Measurements from ENCODE around the gene CTDP1.

Gene CTDP1

DNA sequence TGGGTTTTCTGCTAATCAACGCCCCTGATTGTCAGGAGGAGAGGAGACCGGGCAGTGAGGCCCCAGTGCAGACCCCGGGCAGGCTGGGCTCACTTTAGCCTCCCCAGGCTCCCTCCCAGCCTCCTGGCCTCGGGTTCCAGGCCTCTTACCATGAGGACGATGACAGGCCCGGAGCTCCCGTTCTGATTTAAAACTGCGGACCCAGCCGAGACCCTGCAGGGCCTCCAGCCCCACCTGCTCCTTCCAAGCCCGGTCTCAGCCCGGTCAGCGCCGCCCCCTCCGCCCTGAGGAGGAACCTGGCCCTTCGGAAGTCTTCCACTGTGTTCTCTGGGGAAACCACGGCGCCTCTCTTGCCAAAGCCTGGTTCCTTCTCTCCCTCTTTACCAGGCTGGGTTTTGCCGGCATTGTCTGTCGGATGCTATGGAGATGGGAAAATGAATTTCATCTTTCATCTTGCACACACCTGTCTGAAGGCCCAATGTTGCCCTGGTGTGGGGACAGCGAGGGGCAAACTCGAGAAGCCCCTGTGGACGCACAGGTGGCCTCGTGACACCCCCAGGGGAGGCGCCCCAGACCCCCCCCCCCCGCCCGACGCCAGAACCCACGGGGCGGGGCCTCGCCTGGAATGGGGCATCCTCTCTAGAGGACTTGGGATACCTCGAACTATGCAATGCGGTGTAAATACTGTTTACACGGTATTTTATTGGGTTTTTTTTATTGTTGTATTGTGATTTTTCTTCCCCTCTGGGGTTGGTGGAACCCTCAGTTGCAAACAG lies 37.7 kb upstream of the CTDP1 start:
- Histone ChIP-seq H3K36me3 (ENCODE audit: insufficient read depth, low read length) (no peaks in the 10 kb centered on the region), H3K9ac (ENCODE audit: insufficient read length) (no peak overlapping the region), H3K9me3 (ENCODE audit: low read depth, low read length) (no peaks in the 10 kb centered on the region), H3K27ac (no peak overlapping the region), H3K4me3 (no peak overlapping the region)
- TF ChIP-seq FOXP2 (optimal IDR thresholded peaks at IDR 0.05; ENCODE audit: control extremely low read depth, extremely low read length, insufficient read depth) (no peak), EZH2 (IDR thresholded peaks at IDR 0.05) (no peak), POLR2AphosphoS5 (IDR thresholded peaks at IDR 0.05; ENCODE audit: borderline replicate concordance, low read depth, low read length) (no peak)
- DNase-seq (ENCODE audit: low read depth, low spot score): no peak

DNA sequence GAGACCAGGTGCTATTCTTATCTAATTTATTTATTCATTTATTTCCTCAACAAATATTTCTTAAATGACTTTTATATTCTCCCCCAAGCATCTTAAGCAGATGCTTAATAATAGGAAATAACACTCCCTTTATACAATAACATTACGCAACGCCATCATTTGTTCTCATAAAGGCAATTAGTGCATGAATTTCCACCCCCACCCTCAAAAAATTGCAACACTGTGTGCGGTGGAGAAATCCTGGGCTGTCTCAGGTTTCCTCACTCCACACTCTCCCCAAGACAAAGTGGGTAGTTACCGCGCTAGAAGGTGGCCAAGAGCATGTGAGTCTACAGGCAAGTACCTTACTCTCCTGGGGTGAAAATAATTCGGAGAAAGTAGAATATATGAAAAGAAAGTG lies 37.0 kb upstream of the CTDP1 start:
- H3K4me3 ChIP-seq: no peak overlapping the region
- no peaks in the 10 kb centered on the region for H3K36me3 ChIP-seq (ENCODE audit: insufficient read depth, low read length)
- no peak overlapping the region for H3K27ac ChIP-seq
- H3K9ac ChIP-seq (ENCODE audit: insufficient read length): no peak overlapping the region
- H3K9me3 ChIP-seq (ENCODE audit: low read depth, low read length): no peaks in the 10 kb centered on the region
- no peak for DNase-seq (ENCODE audit: low read depth, low spot score)
- TF ChIP-seq EZH2 (IDR thresholded peaks at IDR 0.05): no peak
- TF ChIP-seq POLR2AphosphoS5 (IDR thresholded peaks at IDR 0.05; ENCODE audit: borderline replicate concordance, low read depth, low read length): no peak
- no peak for TF ChIP-seq FOXP2 (optimal IDR thresholded peaks at IDR 0.05; ENCODE audit: control extremely low read depth, extremely low read length, insufficient read depth)

DNA sequence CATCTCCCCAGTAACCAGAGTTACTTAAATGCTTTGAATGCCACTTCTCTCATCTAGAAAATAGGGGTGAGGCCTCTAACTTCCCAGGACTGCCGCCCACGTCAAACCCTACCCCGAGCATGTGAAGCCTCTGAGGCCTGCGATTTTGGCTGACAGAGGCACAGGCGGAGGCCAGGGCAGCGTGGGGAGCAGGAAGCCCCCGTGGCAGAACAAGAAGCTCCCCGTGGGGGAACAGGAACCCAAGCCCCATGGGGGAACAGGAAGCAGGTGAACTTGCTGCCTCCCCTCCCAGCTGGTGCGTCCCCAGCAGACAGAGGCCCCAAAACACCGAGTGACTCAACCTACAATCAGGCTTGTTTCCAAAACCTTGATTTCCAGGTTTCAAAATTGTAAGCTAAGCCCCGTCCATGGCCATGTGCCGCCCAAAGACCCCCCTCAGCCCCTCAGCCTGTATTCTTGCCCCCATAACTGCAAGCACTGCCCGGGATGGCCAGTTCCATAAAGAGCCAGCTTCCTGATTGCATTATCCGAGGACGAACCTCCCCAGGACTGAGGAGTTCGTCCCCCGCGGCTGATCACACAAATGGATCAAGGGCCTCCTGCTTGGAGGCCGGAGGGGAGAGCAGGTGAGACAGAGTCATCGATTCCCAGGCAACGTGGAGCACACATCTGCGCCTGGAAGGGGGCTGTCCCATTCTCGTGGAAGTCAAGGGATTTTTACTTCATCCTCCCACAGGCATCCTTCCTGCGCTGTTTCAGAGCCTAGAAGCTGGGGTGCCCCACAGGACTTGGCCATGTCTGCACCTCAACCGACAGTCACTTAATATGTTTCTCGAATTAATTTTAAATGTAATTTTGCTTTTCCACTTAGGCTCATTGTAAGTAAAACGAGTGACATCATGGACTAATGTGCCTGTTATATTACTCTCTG lies 36.3 kb upstream of the CTDP1 start:
- DNase-seq (ENCODE audit: low read depth, low spot score): no peak
- Histone ChIP-seq H3K27ac (no peak overlapping the region), H3K4me3 (no peak overlapping the region), H3K36me3 (ENCODE audit: insufficient read depth, low read length) (no peaks in the 10 kb centered on the region), H3K9me3 (ENCODE audit: low read depth, low read length) (no peaks in the 10 kb centered on the region), H3K9ac (ENCODE audit: insufficient read length) (no peak overlapping the region)
- no peak for TF ChIP-seq POLR2AphosphoS5 (IDR thresholded peaks at IDR 0.05; ENCODE audit: borderline replicate concordance, low read depth, low read length)
- no peak for TF ChIP-seq EZH2 (IDR thresholded peaks at IDR 0.05)
- no peak for TF ChIP-seq FOXP2 (optimal IDR thresholded peaks at IDR 0.05; ENCODE audit: control extremely low read depth, extremely low read length, insufficient read depth)

DNA sequence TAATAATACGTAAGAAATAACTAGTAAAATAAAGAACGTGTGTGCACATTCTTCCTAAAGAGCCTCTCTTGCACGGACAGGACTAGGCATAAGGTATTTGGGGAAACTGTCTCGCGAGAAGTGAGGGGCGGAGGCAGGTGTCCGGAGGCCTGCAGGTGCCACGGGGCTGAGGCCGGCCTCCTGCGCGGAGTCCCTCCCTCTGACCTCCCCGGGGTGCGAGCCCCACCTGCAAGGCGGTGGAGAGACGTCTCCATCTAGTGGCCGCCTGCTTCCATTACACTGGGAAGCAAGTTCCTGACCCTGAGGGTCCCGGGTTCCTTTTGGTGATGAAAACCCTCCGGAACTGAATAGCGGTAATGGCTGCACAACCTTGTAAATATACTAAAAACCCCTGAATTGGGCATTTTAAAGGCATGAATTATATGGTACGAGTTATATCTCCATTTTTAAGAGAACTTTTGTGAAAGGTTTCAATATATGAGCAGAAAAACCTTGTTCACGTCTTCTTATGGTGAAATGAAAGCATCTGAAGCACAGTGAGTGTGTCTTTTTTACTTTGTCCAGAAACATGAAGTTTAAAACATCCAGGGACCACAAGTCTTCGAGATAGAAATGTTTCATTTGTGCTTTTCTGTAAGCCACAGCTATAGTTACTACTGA lies 35.5 kb upstream of the CTDP1 start:
- 0 out of 2 replicates have a peak overlapping the region, but pooled peaks have one; percentile 9 for H3K4me3 ChIP-seq
- DNase-seq (ENCODE audit: low read depth, low spot score): no peak
- H3K9me3 ChIP-seq (ENCODE audit: low read depth, low read length): no peaks in the 10 kb centered on the region
- H3K36me3 ChIP-seq (ENCODE audit: insufficient read depth, low read length): no peaks in the 10 kb centered on the region
- H3K9ac ChIP-seq (ENCODE audit: insufficient read length): no peak overlapping the region
- no peak overlapping the region for H3K27ac ChIP-seq
- no peak for TF ChIP-seq FOXP2 (optimal IDR thresholded peaks at IDR 0.05; ENCODE audit: control extremely low read depth, extremely low read length, insufficient read depth)
- no peak for TF ChIP-seq POLR2AphosphoS5 (IDR thresholded peaks at IDR 0.05; ENCODE audit: borderline replicate concordance, low read depth, low read length)
- no peak for TF ChIP-seq EZH2 (IDR thresholded peaks at IDR 0.05)

DNA sequence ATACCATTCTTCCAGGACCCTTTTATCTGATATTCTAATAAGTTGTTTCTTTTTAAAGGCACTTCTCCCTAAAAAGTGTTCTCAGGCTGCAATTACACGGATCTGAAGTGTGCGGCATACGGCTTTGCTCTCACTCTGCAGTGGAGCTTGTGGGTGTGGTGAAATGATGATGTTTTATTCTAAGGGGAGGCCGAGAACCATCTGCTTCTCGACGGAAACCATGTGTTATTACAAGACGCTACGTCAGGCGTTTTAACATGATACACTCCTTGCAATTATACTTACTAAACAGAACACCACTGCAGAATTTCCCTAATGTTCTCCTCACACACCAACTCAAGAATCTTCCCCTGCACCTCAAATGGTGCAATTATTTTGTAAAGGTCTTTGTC lies 34.9 kb upstream of the CTDP1 start:
- no peak for TF ChIP-seq FOXP2 (optimal IDR thresholded peaks at IDR 0.05; ENCODE audit: control extremely low read depth, extremely low read length, insufficient read depth)
- TF ChIP-seq POLR2AphosphoS5 (IDR thresholded peaks at IDR 0.05; ENCODE audit: borderline replicate concordance, low read depth, low read length): no peak
- no peak for TF ChIP-seq EZH2 (IDR thresholded peaks at IDR 0.05)
- no peaks in the 10 kb centered on the region for H3K36me3 ChIP-seq (ENCODE audit: insufficient read depth, low read length)
- no peak overlapping the region for H3K9ac ChIP-seq (ENCODE audit: insufficient read length)
- DNase-seq (ENCODE audit: low read depth, low spot score): no peak
- H3K9me3 ChIP-seq (ENCODE audit: low read depth, low read length): no peaks in the 10 kb centered on the region
- no peak overlapping the region for H3K4me3 ChIP-seq
- no peak overlapping the region for H3K27ac ChIP-seq

DNA sequence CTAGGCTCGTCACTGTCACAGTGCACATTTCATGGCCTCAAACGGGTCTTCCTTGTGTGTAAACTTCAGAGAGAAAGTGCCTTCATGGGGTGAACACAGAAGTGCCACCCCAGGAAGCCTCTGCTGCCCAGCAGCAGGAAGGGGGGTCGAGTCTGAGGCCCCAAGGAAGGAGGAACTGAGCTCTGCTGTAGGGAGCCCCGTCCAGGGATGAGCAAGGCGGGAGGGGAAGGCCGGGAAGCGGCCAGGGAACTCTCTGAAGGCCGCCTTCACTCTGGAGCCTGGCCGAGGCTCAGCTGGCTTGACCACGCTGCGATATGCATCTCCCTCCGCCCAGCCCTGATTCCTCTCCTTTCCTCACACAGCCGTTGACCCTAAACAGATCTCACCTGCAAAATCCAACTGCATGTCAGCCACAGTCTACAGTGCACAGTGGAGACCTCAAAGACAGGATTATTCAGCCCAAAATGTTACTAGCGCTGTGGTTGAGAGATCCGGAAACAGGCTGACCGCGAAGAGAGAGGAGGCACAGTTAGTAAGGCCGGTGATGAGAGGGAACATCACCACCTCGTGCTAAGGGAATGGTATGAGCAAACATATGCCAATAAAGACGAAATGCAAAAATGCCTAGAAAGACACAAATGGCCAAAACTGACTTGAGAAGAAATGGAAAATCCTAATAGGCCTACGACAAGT lies 34.2 kb upstream of the CTDP1 start:
- DNase-seq (ENCODE audit: low read depth, low spot score): no peak
- H3K9me3 ChIP-seq (ENCODE audit: low read depth, low read length): no peaks in the 10 kb centered on the region
- no peaks in the 10 kb centered on the region for H3K36me3 ChIP-seq (ENCODE audit: insufficient read depth, low read length)
- no peak overlapping the region for H3K4me3 ChIP-seq
- TF ChIP-seq EZH2 (IDR thresholded peaks at IDR 0.05): no peak
- no peak for TF ChIP-seq POLR2AphosphoS5 (IDR thresholded peaks at IDR 0.05; ENCODE audit: borderline replicate concordance, low read depth, low read length)
- no peak for TF ChIP-seq FOXP2 (optimal IDR thresholded peaks at IDR 0.05; ENCODE audit: control extremely low read depth, extremely low read length, insufficient read depth)
- H3K27ac ChIP-seq: no peak overlapping the region
- no peak overlapping the region for H3K9ac ChIP-seq (ENCODE audit: insufficient read length)

DNA sequence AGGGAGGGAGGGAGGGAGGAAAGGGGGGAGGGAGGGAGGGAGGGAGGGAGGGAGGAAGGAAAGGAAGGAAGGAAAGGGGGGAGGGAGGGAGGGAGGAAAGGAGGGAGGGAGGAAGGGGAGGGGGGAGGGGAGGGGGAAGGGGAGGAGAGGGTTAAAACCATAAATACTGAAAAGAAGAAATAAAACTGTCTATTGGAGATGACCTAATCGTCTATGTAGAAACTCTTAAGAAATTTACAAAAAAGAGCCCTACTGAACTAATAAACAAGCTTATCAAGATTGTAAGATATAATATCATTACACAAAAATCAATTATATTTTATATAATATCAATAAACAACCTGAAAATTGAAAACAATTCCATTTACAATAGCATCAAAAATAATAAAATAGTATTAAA lies 32.3 kb upstream of the CTDP1 start:
- Histone ChIP-seq H3K9ac (ENCODE audit: insufficient read length) (no peak overlapping the region), H3K27ac (no peak overlapping the region), H3K9me3 (ENCODE audit: low read depth, low read length) (no peaks in the 10 kb centered on the region), H3K36me3 (ENCODE audit: insufficient read depth, low read length) (no peaks in the 10 kb centered on the region), H3K4me3 (no peak overlapping the region)
- DNase-seq (ENCODE audit: low read depth, low spot score): no peak
- TF ChIP-seq EZH2 (IDR thresholded peaks at IDR 0.05) (no peak), FOXP2 (optimal IDR thresholded peaks at IDR 0.05; ENCODE audit: control extremely low read depth, extremely low read length, insufficient read depth) (no peak), POLR2AphosphoS5 (IDR thresholded peaks at IDR 0.05; ENCODE audit: borderline replicate concordance, low read depth, low read length) (no peak)
